K562 (cell line): ENCODE measurements around the gene TXNIP. TPM values are rescaled to one million over a fixed set of nuclear protein-coding genes. Genes with fewer than 3 reads are reported as not detected.

Experiments
- ATAC-seq: fragments of 200-7000 bp; cut with Tn5 transposase; 3 replicates; pipeline ENCODE4 v1.9.1; 2020; ENCODE audit warnings: moderate library complexity
- BruUV-seq: library from RNA; stranded (reverse); fragments of 400-500 nt; replicated peaks from 2 replicates; lab custom pipeline; 2021; lab: Mats Ljungman, UMichigan
- CTCF ChIA-PET: fragments of 300-600 bp; formaldehyde crosslinking; extraction: SDS; loops from one replicate; lab custom pipeline; 2021; ENCODE audit warnings: low intra/inter-chr PET ratio; lab: Yijun Ruan, JAX
- POLR2A ChIA-PET: fragments of 300-600, 350-650 bp; sonication (Branson Sonifier 250); formaldehyde crosslinking; extraction: SDS; loops from one replicate; lab custom pipeline; 2021; ENCODE audit warnings: antibody characterized with exemption, inconsistent platforms; lab: Yijun Ruan, JAX
- DNase-seq, 4 experiments: peaks; one replicate each; pipeline versions ENCODE4 v3.0.0 to v3.0.0-alpha.2; 2011 to 2018; ENCODE audit warnings: low spot score in 3 of 4, mixed read lengths in 3 of 4; ENCODE audit errors: extremely low read depth in 1 of 4
- FAIRE-seq: peaks from 2 replicates; lab custom pipeline; 2011; peaks lifted over from hg19 to GRCh38; lab: Jason Lieb, UNC
- H2AFZ ChIP-seq: 2 replicates; pipeline ENCODE4 v1.6.0; 2011; ENCODE audit warnings: low read depth, low read length, control low read depth, inconsistent platforms
- H3K27ac ChIP-seq: fragments of 200-600 bp; 3 replicates; pipeline ENCODE4 v1.8.0; 2011; ENCODE audit warnings: low read depth, mild to moderate bottlenecking, control low read depth, inconsistent platforms, low read length, moderate library complexity, mixed read lengths; ENCODE audit errors: extremely low read depth
- H3K27me3 ChIP-seq, 2 experiments: fragments of 300-600 bp in 1 of 2; 2 replicates in 1 of 2; 3 replicates in 1 of 2; pipeline versions ENCODE4 v1.6.0 to v1.8.0; 2011; ENCODE audit warnings: inconsistent platforms in 2 of 2, low read length in 2 of 2, mild to moderate bottlenecking in 1 of 2, mixed read lengths in 1 of 2, moderate library complexity in 1 of 2; ENCODE audit not compliant: control insufficient read depth in 2 of 2, insufficient read depth in 2 of 2
- H3K36me3 ChIP-seq: fragments of 300-600 bp; 3 replicates; pipeline ENCODE4 v1.8.0; 2011; ENCODE audit warnings: mild to moderate bottlenecking, low read length, inconsistent platforms; ENCODE audit not compliant: control insufficient read depth, insufficient read depth
- H3K4me1 ChIP-seq, 2 experiments: fragments of 200-600 bp in 1 of 2; replicated peaks in 1 of 2; 2 replicates in 1 of 2; 3 replicates in 1 of 2; pipeline versions ENCODE4 v1.5.1 to v1.8.0; 2011; ENCODE audit warnings: inconsistent platforms in 2 of 2, low read length in 2 of 2, mild to moderate bottlenecking in 1 of 2, mixed read lengths in 1 of 2, moderate library complexity in 1 of 2; ENCODE audit not compliant: control insufficient read depth in 2 of 2, insufficient read depth in 2 of 2
- H3K4me2 ChIP-seq: 2 replicates; pipeline ENCODE4 v1.6.1; 2011; ENCODE audit warnings: low read length, control low read depth, inconsistent platforms, mixed read lengths; ENCODE audit not compliant: insufficient read depth
- H3K4me3 ChIP-seq: fragments of 200-600 bp; sonication (generic), shearing (Covaris generic); 2 replicates; pipeline ENCODE4 v1.5.1; 2016; ENCODE audit warnings: control low read depth, inconsistent platforms
- H3K79me2 ChIP-seq: fragments of 200-600 bp; 3 replicates; pipeline ENCODE4 v1.8.0; 2011; ENCODE audit warnings: low read length, inconsistent platforms; ENCODE audit not compliant: control insufficient read depth, insufficient read depth
- H3K9ac ChIP-seq, 2 experiments: 2 replicates each; pipeline versions ENCODE4 v1.6.0 to v1.6.1; 2011; ENCODE audit warnings: low read depth in 2 of 2, low read length in 2 of 2, control low read depth in 1 of 2, inconsistent platforms in 1 of 2, mild to moderate bottlenecking in 1 of 2, mixed read lengths in 1 of 2; ENCODE audit not compliant: insufficient read depth in 1 of 2
- H3K9me1 ChIP-seq: one replicate; pipeline ENCODE4 v1.6.0; 2011; ENCODE audit warnings: inconsistent platforms, mild to moderate bottlenecking, low read length, moderate library complexity; ENCODE audit not compliant: control insufficient read depth, insufficient read depth
- H3K9me3 ChIP-seq: replicated peaks from 2 replicates; pipeline ENCODE4 v1.5.1; 2011; ENCODE audit warnings: low read depth, low read length, inconsistent platforms; ENCODE audit not compliant: control insufficient read depth, insufficient read depth
- H4K20me1 ChIP-seq: replicated peaks from 2 replicates; pipeline ENCODE4 v1.6.1; 2011; ENCODE audit warnings: low read length, inconsistent platforms, mixed read lengths; ENCODE audit not compliant: control insufficient read depth, insufficient read depth
- CBX1 ChIP-seq: sonication (generic); IDR thresholded peaks from 2 replicates; pipeline ENCODE4 v1.6.1; 2016; ENCODE audit warnings: antibody characterized with exemption, low read depth, mild to moderate bottlenecking
- CBX5 ChIP-seq: IDR thresholded peaks from 2 replicates; pipeline ENCODE4 v1.6.1; 2014; ENCODE audit warnings: low read depth, borderline replicate concordance
- CSDE1 ChIP-seq, 2 experiments: fragments of 450-650 bp; IDR thresholded peaks; 2 replicates each; pipeline ENCODE4 v1.6.1; 2016; ENCODE audit warnings: mild to moderate bottlenecking in 1 of 2
- FOXA3 ChIP-seq, 2 experiments: fragments of 450-650 bp in 1 of 2; sonication (generic) in 1 of 2; formaldehyde crosslinking; IDR thresholded peaks in 1 of 2; conservative IDR thresholded peaks in 1 of 2; 2 replicates each; pipeline versions ENCODE4 v1.4.0 to v1.8.0; 2020 to 2022; ENCODE audit warnings: mild to moderate bottlenecking in 2 of 2, missing genetic modification reagents in 1 of 2
- HMG20B ChIP-seq: fragments of 250-450 bp; sonication (Bioruptor Pico); IDR thresholded peaks from 2 replicates; pipeline ENCODE4 v1.5.0; 2021; ENCODE audit warnings: mild to moderate bottlenecking
- MEIS2 ChIP-seq: fragments of 450-650 bp; IDR thresholded peaks from 2 replicates; pipeline ENCODE4 v1.6.1; 2014; ENCODE audit warnings: mild to moderate bottlenecking; ENCODE audit not compliant: partially characterized antibody
- NR4A1 ChIP-seq, 2 experiments: fragments of 250-450 bp in 1 of 2; fragments of 450-650 bp in 1 of 2; sonication (Bioruptor Pico) in 1 of 2; IDR thresholded peaks; 2 replicates each; pipeline versions ENCODE4 v1.4.0 to v1.6.1; 2016 to 2020; ENCODE audit warnings: mild to moderate bottlenecking in 2 of 2, missing compliant biosample characterization in 1 of 2, missing genetic modification characterization in 1 of 2, moderate library complexity in 1 of 2
- PBX2 ChIP-seq, 2 experiments: IDR thresholded peaks in 1 of 2; conservative IDR thresholded peaks in 1 of 2; 2 replicates each; pipeline ENCODE4 v1.6.1; 2016; ENCODE audit warnings: low read depth in 2 of 2, mild to moderate bottlenecking in 1 of 2, missing compliant biosample characterization in 1 of 2, missing genetic modification characterization in 1 of 2, moderate library complexity in 1 of 2
- TRIM24 ChIP-seq, 2 experiments: fragments of 450-650 bp; IDR thresholded peaks; 2 replicates each; pipeline ENCODE4 v1.6.1; 2016
- TRIM28 ChIP-seq: fragments of 450-650 bp; IDR thresholded peaks from 2 replicates; pipeline ENCODE4 v1.6.1; 2017
- XRCC3 ChIP-seq: fragments of 450-650 bp; IDR thresholded peaks from 2 replicates; pipeline ENCODE4 v1.6.1; 2017; ENCODE audit warnings: mild to moderate bottlenecking, moderate library complexity
- ZNF263 ChIP-seq: sonication (generic); formaldehyde crosslinking; IDR thresholded peaks from 2 replicates; pipeline ENCODE4 v1.8.0; 2022; ENCODE audit warnings: mild to moderate bottlenecking, missing genetic modification reagents, borderline replicate concordance
- ZNF280B ChIP-seq: fragments of 250-450 bp; sonication (Bioruptor Pico); IDR thresholded peaks from 2 replicates; pipeline ENCODE4 v1.5.1; 2021; ENCODE audit warnings: mild to moderate bottlenecking
- ZNF76 ChIP-seq: fragments of 250-450 bp; sonication (Bioruptor Pico); IDR thresholded peaks from 2 replicates; pipeline ENCODE4 v1.4.0; 2020; ENCODE audit warnings: mild to moderate bottlenecking, moderate library complexity, borderline replicate concordance
- WGBS: fragments of 100-300 bp; shearing (Covaris generic); methylation state at CpG from one replicate; pipeline ENCODE4 v1.1.6; 2016; ENCODE audit warnings: low coverage, mixed read lengths; ENCODE audit not compliant: insufficient coverage; ENCODE audit errors: missing lambda C conversion rate; 5-methylcytosine and 5-hydroxymethylcytosine counted together
- in situ Hi-C: fragments of 300-500 bp; cut with MboI; formaldehyde crosslinking; loops from 4 replicates; pipeline ENCODE4 v1.15.0; 2018; ENCODE audit warnings: inconsistent platforms, mixed read lengths
- intact Hi-C: fragments of 100-400 bp; cut with micrococcal nuclease; formaldehyde crosslinking; loops from 2 replicates; pipeline ENCODE4 v1.14.2; 2022
- polyA plus RNA-seq, 8 experiments: library from polyadenylated mRNA; depleted of rRNA in 4 of 8; stranded (reverse) in 5 of 8; unstranded in 3 of 8; fragments of >200 nt; fragmentation: Nextera tagmentation in 2 of 8; fragmentation: Illumina TruSeq in 1 of 8; extraction: Ambion mirVana in 2 of 8; extraction: Trizol in 1 of 8; gene quantifications; 2 replicates each; pipeline versions ENCODE4 v1.2.1 to v1.2.3, GENCODE V29; 2011 to 2014; ENCODE audit warnings: inconsistent platforms in 1 of 8, missing spikeins in 1 of 8
- total RNA-seq, 7 experiments: library from RNA; depleted of rRNA in 6 of 7; stranded (reverse); fragments of >200 nt in 6 of 7; fragmentation: Illumina TruSeq in 2 of 7; extraction: Trizol in 2 of 7; gene quantifications; 2 replicates each; pipeline versions ENCODE4 v1.2.1 to v1.2.3, GENCODE V29; 2011 to 2021; ENCODE audit warnings: low replicate concordance in 1 of 7

Gene TXNIP
- total and polyA plus RNA-seq, 9 of the 15 experiments (the other 6 are each of a cell fraction or from before 2014, with no cell fraction given): 120 to 499 (median 257) TPM

- WGBS: 70% methylated on average over 2 of the region's 2 CpGs
- no peak for ATAC-seq
- POLR2A ChIA-PET: no interaction called here
- H3K27me3 ChIP-seq: no peaks in the 10 kb centered on the region
- H3K4me2 ChIP-seq: no peak overlapping the region
- no peak overlapping the region for H2AFZ ChIP-seq
- H3K27ac ChIP-seq: no peak overlapping the region
- H3K9ac ChIP-seq: no peak overlapping the region
- H3K9me1 ChIP-seq: no peaks in the 10 kb centered on the region
- peaks cover 5% of the 10 kb centered on the region; the same call in 1 of the 2 replicates for H3K9me3 ChIP-seq
- in situ Hi-C loops (no loop called here), intact Hi-C loops (no loop called here)
- peaks cover 12 to 15% of the 10 kb centered on the region in 2 experiments; a peak in 4 of 5 replicates for H3K4me1 ChIP-seq
- FAIRE-seq: no peak
- no peaks in the 10 kb centered on the region for H4K20me1 ChIP-seq
- peaks cover 24% of the 10 kb centered on the region for H3K79me2 ChIP-seq
- CTCF ChIA-PET: no interaction called here
- BruUV-seq: no TSS peak
- no peak for DNase-seq
- H3K36me3 ChIP-seq: no peaks in the 10 kb centered on the region
- H3K4me3 ChIP-seq: no peak overlapping the region
- TF ChIP-seq ZNF263 (CRISPR knock-in tag) (no peak), NR4A1 (CRISPR knock-in tag; IDR thresholded peaks at IDR 0.05) (no peak), NR4A1 (tag; IDR thresholded peaks at IDR 0.05) (no peak), FOXA3 (CRISPR knock-in tag; conservative IDR thresholded peaks at IDR 0.05 in 1 of 2, IDR thresholded peaks at IDR 0.05 in 1 of 2) (no peak), ZNF280B (CRISPR knock-in tag) (no peak), HMG20B (CRISPR knock-in tag) (no peak), MEIS2 (no peak), CBX1 (0 out of 2 replicates have a peak, but pooled peaks have one; percentile 38), CSDE1 (IDR thresholded peaks at IDR 0.05) (no peak), TRIM28 (peak; percentile 75), ZNF76 (CRISPR knock-in tag) (no peak), TRIM24 (IDR thresholded peaks at IDR 0.05) (peak in 1 of 2 experiments; percentile 55; a peak in 1 of 4 replicates), CBX5 (peak; percentile 74; the same call in 1 of the 2 replicates), PBX2 (CRISPR knock-in tag; IDR thresholded peaks at IDR 0.05; ENCODE audit: low read depth) (no peak), PBX2 (tag; conservative IDR thresholded peaks at IDR 0.05; ENCODE audit: low read depth) (no peak), XRCC3 (peak; percentile 56; the same call in 1 of the 2 replicates)
Measured at GRCh38 chr1:145967288-145967687, 29.1 kb downstream of the TXNIP start.
